ENCODE results near the gene KCTD5. TPM values are rescaled to one million over a fixed set of nuclear protein-coding genes. Genes with fewer than 3 reads are reported as not detected.

Gene KCTD5
- total and polyA plus RNA-seq, 2 of the 8 experiments (the other 6 are each of a cell fraction or from before 2014, with no cell fraction given), result 26.6 to 31.8 TPM

GRCh38 chr16:2752035-2752849, 69.9 kb downstream of the KCTD5 start, which contains the start of gene SRRM2 (continued):
- TF ChIP-seq, protein P1, sequence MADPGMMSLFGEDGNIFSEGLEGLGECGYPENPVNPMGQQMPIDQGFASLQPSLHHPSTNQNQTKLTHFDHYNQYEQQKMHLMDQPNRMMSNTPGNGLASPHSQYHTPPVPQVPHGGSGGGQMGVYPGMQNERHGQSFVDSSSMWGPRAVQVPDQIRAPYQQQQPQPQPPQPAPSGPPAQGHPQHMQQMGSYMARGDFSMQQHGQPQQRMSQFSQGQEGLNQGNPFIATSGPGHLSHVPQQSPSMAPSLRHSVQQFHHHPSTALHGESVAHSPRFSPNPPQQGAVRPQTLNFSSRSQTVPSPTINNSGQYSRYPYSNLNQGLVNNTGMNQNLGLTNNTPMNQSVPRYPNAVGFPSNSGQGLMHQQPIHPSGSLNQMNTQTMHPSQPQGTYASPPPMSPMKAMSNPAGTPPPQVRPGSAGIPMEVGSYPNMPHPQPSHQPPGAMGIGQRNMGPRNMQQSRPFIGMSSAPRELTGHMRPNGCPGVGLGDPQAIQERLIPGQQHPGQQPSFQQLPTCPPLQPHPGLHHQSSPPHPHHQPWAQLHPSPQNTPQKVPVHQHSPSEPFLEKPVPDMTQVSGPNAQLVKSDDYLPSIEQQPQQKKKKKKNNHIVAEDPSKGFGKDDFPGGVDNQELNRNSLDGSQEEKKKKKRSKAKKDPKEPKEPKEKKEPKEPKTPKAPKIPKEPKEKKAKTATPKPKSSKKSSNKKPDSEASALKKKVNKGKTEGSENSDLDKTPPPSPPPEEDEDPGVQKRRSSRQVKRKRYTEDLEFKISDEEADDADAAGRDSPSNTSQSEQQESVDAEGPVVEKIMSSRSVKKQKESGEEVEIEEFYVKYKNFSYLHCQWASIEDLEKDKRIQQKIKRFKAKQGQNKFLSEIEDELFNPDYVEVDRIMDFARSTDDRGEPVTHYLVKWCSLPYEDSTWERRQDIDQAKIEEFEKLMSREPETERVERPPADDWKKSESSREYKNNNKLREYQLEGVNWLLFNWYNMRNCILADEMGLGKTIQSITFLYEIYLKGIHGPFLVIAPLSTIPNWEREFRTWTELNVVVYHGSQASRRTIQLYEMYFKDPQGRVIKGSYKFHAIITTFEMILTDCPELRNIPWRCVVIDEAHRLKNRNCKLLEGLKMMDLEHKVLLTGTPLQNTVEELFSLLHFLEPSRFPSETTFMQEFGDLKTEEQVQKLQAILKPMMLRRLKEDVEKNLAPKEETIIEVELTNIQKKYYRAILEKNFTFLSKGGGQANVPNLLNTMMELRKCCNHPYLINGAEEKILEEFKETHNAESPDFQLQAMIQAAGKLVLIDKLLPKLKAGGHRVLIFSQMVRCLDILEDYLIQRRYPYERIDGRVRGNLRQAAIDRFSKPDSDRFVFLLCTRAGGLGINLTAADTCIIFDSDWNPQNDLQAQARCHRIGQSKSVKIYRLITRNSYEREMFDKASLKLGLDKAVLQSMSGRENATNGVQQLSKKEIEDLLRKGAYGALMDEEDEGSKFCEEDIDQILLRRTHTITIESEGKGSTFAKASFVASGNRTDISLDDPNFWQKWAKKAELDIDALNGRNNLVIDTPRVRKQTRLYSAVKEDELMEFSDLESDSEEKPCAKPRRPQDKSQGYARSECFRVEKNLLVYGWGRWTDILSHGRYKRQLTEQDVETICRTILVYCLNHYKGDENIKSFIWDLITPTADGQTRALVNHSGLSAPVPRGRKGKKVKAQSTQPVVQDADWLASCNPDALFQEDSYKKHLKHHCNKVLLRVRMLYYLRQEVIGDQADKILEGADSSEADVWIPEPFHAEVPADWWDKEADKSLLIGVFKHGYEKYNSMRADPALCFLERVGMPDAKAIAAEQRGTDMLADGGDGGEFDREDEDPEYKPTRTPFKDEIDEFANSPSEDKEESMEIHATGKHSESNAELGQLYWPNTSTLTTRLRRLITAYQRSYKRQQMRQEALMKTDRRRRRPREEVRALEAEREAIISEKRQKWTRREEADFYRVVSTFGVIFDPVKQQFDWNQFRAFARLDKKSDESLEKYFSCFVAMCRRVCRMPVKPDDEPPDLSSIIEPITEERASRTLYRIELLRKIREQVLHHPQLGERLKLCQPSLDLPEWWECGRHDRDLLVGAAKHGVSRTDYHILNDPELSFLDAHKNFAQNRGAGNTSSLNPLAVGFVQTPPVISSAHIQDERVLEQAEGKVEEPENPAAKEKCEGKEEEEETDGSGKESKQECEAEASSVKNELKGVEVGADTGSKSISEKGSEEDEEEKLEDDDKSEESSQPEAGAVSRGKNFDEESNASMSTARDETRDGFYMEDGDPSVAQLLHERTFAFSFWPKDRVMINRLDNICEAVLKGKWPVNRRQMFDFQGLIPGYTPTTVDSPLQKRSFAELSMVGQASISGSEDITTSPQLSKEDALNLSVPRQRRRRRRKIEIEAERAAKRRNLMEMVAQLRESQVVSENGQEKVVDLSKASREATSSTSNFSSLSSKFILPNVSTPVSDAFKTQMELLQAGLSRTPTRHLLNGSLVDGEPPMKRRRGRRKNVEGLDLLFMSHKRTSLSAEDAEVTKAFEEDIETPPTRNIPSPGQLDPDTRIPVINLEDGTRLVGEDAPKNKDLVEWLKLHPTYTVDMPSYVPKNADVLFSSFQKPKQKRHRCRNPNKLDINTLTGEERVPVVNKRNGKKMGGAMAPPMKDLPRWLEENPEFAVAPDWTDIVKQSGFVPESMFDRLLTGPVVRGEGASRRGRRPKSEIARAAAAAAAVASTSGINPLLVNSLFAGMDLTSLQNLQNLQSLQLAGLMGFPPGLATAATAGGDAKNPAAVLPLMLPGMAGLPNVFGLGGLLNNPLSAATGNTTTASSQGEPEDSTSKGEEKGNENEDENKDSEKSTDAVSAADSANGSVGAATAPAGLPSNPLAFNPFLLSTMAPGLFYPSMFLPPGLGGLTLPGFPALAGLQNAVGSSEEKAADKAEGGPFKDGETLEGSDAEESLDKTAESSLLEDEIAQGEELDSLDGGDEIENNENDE (IDR thresholded peaks at IDR 0.05; ENCODE audit: insufficient replicate concordance, low read length), result no peak
- TF ChIP-seq RAD21 (IDR thresholded peaks at IDR 0.05 in 1 of 2, conservative IDR thresholded peaks at IDR 0.05 in 1 of 2; ENCODE audit: low read depth in 2 of 2, low read length in 2 of 2), result no peak
- TF ChIP-seq YY1 (IDR thresholded peaks at IDR 0.05; ENCODE audit: low read depth, low read length), result peak; percentile 98
- no peak for TF ChIP-seq HDAC2 (IDR thresholded peaks at IDR 0.05; ENCODE audit: borderline replicate concordance in 1 of 2, low read depth in 2 of 2, low read length in 2 of 2)
- TF ChIP-seq SIRT6 (IDR thresholded peaks at IDR 0.05; ENCODE audit: low read length), result no peak
- TF ChIP-seq CEBPB (IDR thresholded peaks at IDR 0.05; ENCODE audit: low read depth, low read length), result no peak
- TF ChIP-seq FOSL1 (IDR thresholded peaks at IDR 0.05; ENCODE audit: insufficient read depth, low read depth, low read length), result no peak
- TF ChIP-seq JUND (IDR thresholded peaks at IDR 0.05; ENCODE audit: low read length), result peak; percentile 21
- TF ChIP-seq JUN (IDR thresholded peaks at IDR 0.05; ENCODE audit: low read depth, low read length), result no peak
- no peak for TF ChIP-seq SAP30 (IDR thresholded peaks at IDR 0.05; ENCODE audit: insufficient read depth, insufficient replicate concordance, low read length)
